GM23338 (cell line): Measurements from ENCODE around the gene CATSPERE.

Experiments used
- CTCF ChIP-seq, 2 experiments: fragments of 200-600 bp in 1 of 2; sonication (generic) in 1 of 2; conservative IDR thresholded peaks; 2 replicates each; pipeline versions ENCODE4 v1.5.1 to v1.6.1; 2016 to 2017; ENCODE audit warnings: antibody characterized with exemption in 2 of 2, low read depth in 2 of 2, mild to moderate bottlenecking in 2 of 2, moderate library complexity in 1 of 2
- ETS1 ChIP-seq: IDR thresholded peaks from 2 replicates; pipeline ENCODE4 v1.6.1; 2016; ENCODE audit warnings: antibody characterized with exemption
- EZH2phosphoT487 ChIP-seq: fragments of 200-600 bp; sonication (generic); IDR thresholded peaks from one replicate; pipeline ENCODE4 v1.8.1; 2018; ENCODE audit warnings: antibody characterized with exemption; ENCODE audit not compliant: unreplicated experiment
- NANOG ChIP-seq: IDR thresholded peaks from 2 replicates; pipeline ENCODE4 v1.6.1; 2016; ENCODE audit warnings: antibody characterized with exemption, borderline replicate concordance
- POLR2AphosphoS5 ChIP-seq: IDR thresholded peaks from 2 replicates; pipeline ENCODE4 v1.6.1; 2016; ENCODE audit warnings: antibody characterized with exemption, low read depth
- TF ChIP-seq, protein P1 (sequence below): IDR thresholded peaks from one replicate; pipeline ENCODE4 v1.6.1; 2018; ENCODE audit warnings: antibody characterized with exemption; ENCODE audit not compliant: unreplicated experiment

- no peak for TF ChIP-seq CTCF (conservative IDR thresholded peaks at IDR 0.05; ENCODE audit: low read depth in 2 of 2)
- TF ChIP-seq, protein P1, sequence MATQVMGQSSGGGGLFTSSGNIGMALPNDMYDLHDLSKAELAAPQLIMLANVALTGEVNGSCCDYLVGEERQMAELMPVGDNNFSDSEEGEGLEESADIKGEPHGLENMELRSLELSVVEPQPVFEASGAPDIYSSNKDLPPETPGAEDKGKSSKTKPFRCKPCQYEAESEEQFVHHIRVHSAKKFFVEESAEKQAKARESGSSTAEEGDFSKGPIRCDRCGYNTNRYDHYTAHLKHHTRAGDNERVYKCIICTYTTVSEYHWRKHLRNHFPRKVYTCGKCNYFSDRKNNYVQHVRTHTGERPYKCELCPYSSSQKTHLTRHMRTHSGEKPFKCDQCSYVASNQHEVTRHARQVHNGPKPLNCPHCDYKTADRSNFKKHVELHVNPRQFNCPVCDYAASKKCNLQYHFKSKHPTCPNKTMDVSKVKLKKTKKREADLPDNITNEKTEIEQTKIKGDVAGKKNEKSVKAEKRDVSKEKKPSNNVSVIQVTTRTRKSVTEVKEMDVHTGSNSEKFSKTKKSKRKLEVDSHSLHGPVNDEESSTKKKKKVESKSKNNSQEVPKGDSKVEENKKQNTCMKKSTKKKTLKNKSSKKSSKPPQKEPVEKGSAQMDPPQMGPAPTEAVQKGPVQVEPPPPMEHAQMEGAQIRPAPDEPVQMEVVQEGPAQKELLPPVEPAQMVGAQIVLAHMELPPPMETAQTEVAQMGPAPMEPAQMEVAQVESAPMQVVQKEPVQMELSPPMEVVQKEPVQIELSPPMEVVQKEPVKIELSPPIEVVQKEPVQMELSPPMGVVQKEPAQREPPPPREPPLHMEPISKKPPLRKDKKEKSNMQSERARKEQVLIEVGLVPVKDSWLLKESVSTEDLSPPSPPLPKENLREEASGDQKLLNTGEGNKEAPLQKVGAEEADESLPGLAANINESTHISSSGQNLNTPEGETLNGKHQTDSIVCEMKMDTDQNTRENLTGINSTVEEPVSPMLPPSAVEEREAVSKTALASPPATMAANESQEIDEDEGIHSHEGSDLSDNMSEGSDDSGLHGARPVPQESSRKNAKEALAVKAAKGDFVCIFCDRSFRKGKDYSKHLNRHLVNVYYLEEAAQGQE: no peak
- no peak for TF ChIP-seq EZH2phosphoT487
- TF ChIP-seq NANOG: no peak
- TF ChIP-seq POLR2AphosphoS5: no peak
- TF ChIP-seq ETS1: no peak
These were observed 172.1 kb downstream of the CATSPERE start for GRCh38 chr1:244633140-244633539.
